Neural cell (in vitro differentiated cells): ENCODE data around the gene SP140. TPM values are rescaled to one million over a fixed set of nuclear protein-coding genes. Genes with fewer than 3 reads are reported as not detected.

Experiments used
- H2AFZ ChIP-seq: fragments of 200-600, 300-800 bp; sonication (generic), shearing (Covaris generic); 2 replicates; pipeline ENCODE4 v1.6.0; 2014; ENCODE audit warnings: low read depth, mild to moderate bottlenecking, antibody characterized with exemption, low read length, moderate library complexity
- H3F3A ChIP-seq: fragments of 200-600 bp; shearing (Covaris generic); 2 replicates; pipeline ENCODE4 v1.6.1; 2016; ENCODE audit warnings: mild to moderate bottlenecking, moderate library complexity, mixed read lengths, antibody characterized with exemption, low read length; ENCODE audit not compliant: insufficient read depth, poor library complexity, severe bottlenecking
- H3K27ac ChIP-seq: fragments of 200-600, 300-800 bp; sonication (generic), shearing (Covaris generic); 2 replicates; pipeline ENCODE4 v1.5.1; 2014; ENCODE audit warnings: mild to moderate bottlenecking, low read length, moderate library complexity
- H3K27me3 ChIP-seq: fragments of 300-800, 200-600 bp; sonication (generic), shearing (Covaris generic); 2 replicates; pipeline ENCODE4 v1.6.0; 2014; ENCODE audit warnings: mild to moderate bottlenecking, low read depth, low read length, moderate library complexity; ENCODE audit not compliant: insufficient read depth
- H3K36me3 ChIP-seq: fragments of 300-800, 200-600 bp; sonication (generic), shearing (Covaris generic); 2 replicates; pipeline ENCODE4 v1.5.1; 2014; ENCODE audit warnings: mild to moderate bottlenecking, antibody characterized with exemption, low read length, moderate library complexity; ENCODE audit not compliant: insufficient read depth
- H3K4me2 ChIP-seq: fragments of 300-800, 200-600 bp; sonication (generic), shearing (Covaris generic); 2 replicates; pipeline ENCODE4 v1.6.0; 2014; ENCODE audit warnings: mild to moderate bottlenecking, low read length
- H3K4me3 ChIP-seq: fragments of 300-800, 200-600 bp; sonication (generic), shearing (Covaris generic); 2 replicates; pipeline ENCODE4 v1.5.1; 2014; ENCODE audit warnings: mild to moderate bottlenecking, low read length, moderate library complexity
- H3K79me2 ChIP-seq: fragments of 200-600 bp; shearing (Covaris generic); replicated peaks from 2 replicates; pipeline ENCODE4 v1.6.0; 2014; ENCODE audit warnings: mild to moderate bottlenecking, low read length, moderate library complexity; ENCODE audit not compliant: insufficient read depth
- H3K9ac ChIP-seq: fragments of 300-800, 200-600 bp; sonication (generic), shearing (Covaris generic); 2 replicates; pipeline ENCODE4 v1.6.1; 2016; ENCODE audit warnings: mild to moderate bottlenecking, low read length, mixed read lengths
- H3K9me2 ChIP-seq: fragments of 200-600 bp; shearing (Covaris generic); 2 replicates; pipeline ENCODE4 v1.6.1; 2016; ENCODE audit warnings: mild to moderate bottlenecking, low read length, mixed read lengths; ENCODE audit not compliant: insufficient read depth
- H3K9me3 ChIP-seq: fragments of 200-600, 300-800 bp; sonication (generic), shearing (Covaris generic); 2 replicates; pipeline ENCODE4 v1.6.1; 2016; ENCODE audit warnings: mild to moderate bottlenecking, mixed run types, low read length, moderate library complexity, mixed read lengths
- H4K20me1 ChIP-seq: fragments of 200-600 bp; shearing (Covaris generic); 2 replicates; pipeline ENCODE4 v1.6.1; 2016; ENCODE audit warnings: mild to moderate bottlenecking, mixed run types; ENCODE audit not compliant: insufficient read depth
- CTCF ChIP-seq: fragments of 450-650 bp; IDR thresholded peaks from 2 replicates; pipeline ENCODE4 v1.5.1; 2014; ENCODE audit warnings: antibody characterized with exemption, mild to moderate bottlenecking, moderate library complexity; ENCODE audit not compliant: poor library complexity, severe bottlenecking
- EP300 ChIP-seq: fragments of 450-650 bp; conservative IDR thresholded peaks from 2 replicates; pipeline ENCODE4 v1.6.1; 2014; ENCODE audit warnings: antibody characterized with exemption, mild to moderate bottlenecking, moderate library complexity; ENCODE audit not compliant: poor library complexity, severe bottlenecking
- EZH2 ChIP-seq: fragments of 200-600, 300-800 bp; shearing (Covaris generic), sonication (generic); IDR thresholded peaks from 2 replicates; pipeline ENCODE4 v1.6.1; 2014; ENCODE audit warnings: antibody characterized with exemption, low read length, borderline replicate concordance, mild to moderate bottlenecking; ENCODE audit not compliant: insufficient read depth, poor library complexity, severe bottlenecking
- MXI1 ChIP-seq: fragments of 450-650 bp; conservative IDR thresholded peaks from 2 replicates; pipeline ENCODE4 v1.6.1; 2014; ENCODE audit warnings: antibody characterized with exemption, mild to moderate bottlenecking; ENCODE audit not compliant: poor library complexity, severe bottlenecking
- POLR2AphosphoS5 ChIP-seq: IDR thresholded peaks from 2 replicates; pipeline ENCODE4 v1.6.1; 2012
- RAD21 ChIP-seq: fragments of 450-650 bp; conservative IDR thresholded peaks from 2 replicates; pipeline ENCODE4 v1.6.1; 2014; ENCODE audit warnings: antibody characterized with exemption, mild to moderate bottlenecking, moderate library complexity
- REST ChIP-seq: IDR thresholded peaks from 2 replicates; pipeline ENCODE4 v1.6.1; 2012; ENCODE audit warnings: borderline replicate concordance
- SMC3 ChIP-seq: fragments of 450-650 bp; conservative IDR thresholded peaks from 2 replicates; pipeline ENCODE4 v1.6.1; 2014; ENCODE audit warnings: antibody characterized with exemption, mild to moderate bottlenecking, moderate library complexity; ENCODE audit not compliant: poor library complexity
- TAF1 ChIP-seq: IDR thresholded peaks from 2 replicates; pipeline ENCODE4 v1.6.1; 2012; ENCODE audit warnings: low read depth
- polyA plus RNA-seq: library from polyadenylated mRNA; depleted of rRNA; stranded (reverse); fragments of >200 nt; gene quantifications from 2 replicates; pipeline ENCODE4 v1.2.3, GENCODE V29; 2014

The SP140 gene
- polyA plus RNA-seq, 1 donor from 2014 or later: 0.74 TPM

- no peak overlapping the region for H3K27ac ChIP-seq
- TF ChIP-seq TAF1 (no peak), EP300 (no peak), MXI1 (no peak), RAD21 (no peak), CTCF (no peak), REST (no peak), EZH2 (no peak)
- no peaks in the 10 kb centered on the region for H4K20me1 ChIP-seq
- no peaks in the 10 kb centered on the region for H3K9me3 ChIP-seq
- no peak overlapping the region for H2AFZ ChIP-seq
- H3K27me3 ChIP-seq: no peaks in the 10 kb centered on the region
- no peak overlapping the region for H3K4me2 ChIP-seq
- no peaks in the 10 kb centered on the region for H3K79me2 ChIP-seq
- no peaks in the 10 kb centered on the region for H3F3A ChIP-seq
- no peak overlapping the region for H3K4me3 ChIP-seq
- H3K9me2 ChIP-seq: no peaks in the 10 kb centered on the region
- H3K36me3 ChIP-seq: no peaks in the 10 kb centered on the region
- no peak overlapping the region for H3K9ac ChIP-seq
Observed at GRCh38 chr2:230202430-230203109, 23.0 kb upstream of the SP140 start.

GRCh38 chr2:230203110-230203676 is 22.3 kb upstream of the SP140 start:
- Histone ChIP-seq H3K4me3 (no peak overlapping the region), H3K27me3 (no peaks in the 10 kb centered on the region), H4K20me1 (no peaks in the 10 kb centered on the region), H2AFZ (no peak overlapping the region), H3K79me2 (no peaks in the 10 kb centered on the region), H3K27ac (no peak overlapping the region), H3K9me2 (no peaks in the 10 kb centered on the region), H3K9me3 (no peaks in the 10 kb centered on the region), H3K36me3 (no peaks in the 10 kb centered on the region), H3K9ac (no peak overlapping the region), H3K4me2 (no peak overlapping the region), H3F3A (no peaks in the 10 kb centered on the region)
- no peak for TF ChIP-seq RAD21
- TF ChIP-seq TAF1: no peak
- TF ChIP-seq SMC3: no peak
- no peak for TF ChIP-seq EZH2
- no peak for TF ChIP-seq CTCF
- no peak for TF ChIP-seq POLR2AphosphoS5
- no peak for TF ChIP-seq MXI1
- no peak for TF ChIP-seq REST
- TF ChIP-seq EP300: no peak
